GM23338 (cell line): ENCODE results near the gene CEACAM8. TPM values are rescaled to one million over a fixed set of nuclear protein-coding genes. Genes with fewer than 3 reads are reported as not detected.
"Not testable (repeated sequence)": the region's sequence is repeated elsewhere in the genome, so short reads cannot be mapped to it uniquely, and the experiment has no call there.

Source experiments
- ATAC-seq: fragments of 200-7000 bp; cut with Tn5 transposase; 3 replicates; pipeline ENCODE4 v1.9.1; 2020
- DNase-seq: peaks from one replicate; pipeline ENCODE4 v3.0.0-alpha.2; 2015; ENCODE audit warnings: low spot score
- H2AFZ ChIP-seq: fragments of 200-600 bp; sonication (generic); 2 replicates; pipeline ENCODE4 v1.8.0; 2016; ENCODE audit warnings: antibody characterized with exemption, mild to moderate bottlenecking, moderate library complexity
- H3F3A ChIP-seq: fragments of 200-600 bp; sonication (generic); replicated peaks from 2 replicates; pipeline ENCODE4 v1.8.0; 2017; ENCODE audit warnings: antibody characterized with exemption, mixed run types, low read depth
- H3K27ac ChIP-seq: fragments of 200-600 bp; sonication (generic); 2 replicates; pipeline ENCODE4 v1.6.1; 2016; ENCODE audit warnings: low read depth
- H3K27me3 ChIP-seq: fragments of 200-600 bp; sonication (generic); 2 replicates; pipeline ENCODE4 v1.8.0; 2016; ENCODE audit warnings: mild to moderate bottlenecking, mixed run types, moderate library complexity; ENCODE audit not compliant: insufficient read depth
- H3K36me3 ChIP-seq: fragments of 200-600 bp; sonication (generic); 2 replicates; pipeline ENCODE4 v1.8.0; 2016; ENCODE audit warnings: mild to moderate bottlenecking; ENCODE audit not compliant: insufficient read depth
- H3K4me1 ChIP-seq: fragments of 200-600 bp; sonication (generic); 2 replicates; pipeline ENCODE4 v1.8.0; 2016; ENCODE audit warnings: mild to moderate bottlenecking, moderate library complexity; ENCODE audit not compliant: insufficient read depth
- H3K4me2 ChIP-seq: fragments of 200-600 bp; sonication (generic); 2 replicates; pipeline ENCODE4 v1.7.1; 2017; ENCODE audit warnings: mixed run types
- H3K4me3 ChIP-seq: fragments of 200-600 bp; sonication (generic); 2 replicates; pipeline ENCODE4 v1.6.1; 2016; ENCODE audit warnings: mixed run types
- H3K79me2 ChIP-seq: fragments of 200-600 bp; sonication (generic); replicated peaks from 2 replicates; pipeline ENCODE4 v1.8.0; 2017; ENCODE audit warnings: mild to moderate bottlenecking; ENCODE audit not compliant: insufficient read depth
- H3K9me2 ChIP-seq: fragments of 200-600 bp; sonication (generic); 2 replicates; pipeline ENCODE4 v1.8.0; 2017; ENCODE audit not compliant: insufficient read depth
- H4K20me1 ChIP-seq: fragments of 200-600 bp; sonication (generic); replicated peaks from 2 replicates; pipeline ENCODE4 v1.8.0; 2017; ENCODE audit warnings: mild to moderate bottlenecking; ENCODE audit not compliant: insufficient read depth
- H3K27ac Mint-ChIP-seq: 2 replicates; pipeline ENCODE4 v1.8.0; 2020; ENCODE audit warnings: inconsistent platforms, mild to moderate bottlenecking, moderate library complexity, mixed read lengths
- H3K27me3 Mint-ChIP-seq: 3 replicates; pipeline ENCODE4 v1.8.0; 2022; ENCODE audit warnings: low read depth, mild to moderate bottlenecking, moderate library complexity, mixed read lengths, inconsistent platforms; ENCODE audit not compliant: insufficient read depth, poor library complexity
- H3K36me3 Mint-ChIP-seq: 3 replicates; pipeline ENCODE4 v1.8.0; 2021; ENCODE audit warnings: low read depth, mild to moderate bottlenecking, inconsistent platforms, moderate library complexity, mixed read lengths
- H3K4me1 Mint-ChIP-seq: 3 replicates; pipeline ENCODE4 v1.8.0; 2020; ENCODE audit warnings: mild to moderate bottlenecking, inconsistent platforms, mixed read lengths
- H3K4me3 Mint-ChIP-seq: 3 replicates; pipeline ENCODE4 v1.8.0; 2021; ENCODE audit warnings: moderate library complexity, mild to moderate bottlenecking, inconsistent platforms, mixed read lengths
- H3K9me3 Mint-ChIP-seq: 3 replicates; pipeline ENCODE4 v1.8.0; 2020; ENCODE audit warnings: moderate library complexity, mild to moderate bottlenecking, inconsistent platforms, mixed read lengths
- CREB1 ChIP-seq: fragments of 250-450 bp; sonication (Bioruptor Pico); IDR thresholded peaks from 2 replicates; pipeline ENCODE4 v1.5.0; 2020; ENCODE audit warnings: low read depth, mild to moderate bottlenecking, moderate library complexity
- NANOG ChIP-seq: IDR thresholded peaks from 2 replicates; pipeline ENCODE4 v1.6.1; 2016; ENCODE audit warnings: antibody characterized with exemption, borderline replicate concordance
- ZNF114 ChIP-seq: fragments of 250-450 bp; sonication (Bioruptor Pico); IDR thresholded peaks from 2 replicates; pipeline ENCODE4 v1.5.0; 2020; ENCODE audit warnings: mild to moderate bottlenecking, moderate library complexity
- polyA plus RNA-seq: library from polyadenylated mRNA; unstranded; fragments of >200 nt; fragmentation: Nextera tagmentation; extraction: Ambion mirVana; gene quantifications from 2 replicates; pipeline ENCODE4 v1.2.1, GENCODE V29; 2016
- total RNA-seq: library from RNA; depleted of rRNA; stranded (reverse); fragments of >200 nt; shearing (Covaris generic); gene quantifications from 2 replicates; pipeline ENCODE4 v1.2.3, GENCODE V29; 2014
- TF ChIP-seq, protein P1 (sequence below), 2 experiments: fragments of 200-600 bp in 1 of 2; sonication (generic) in 1 of 2; conservative IDR thresholded peaks; 2 replicates each; pipeline versions ENCODE4 v1.5.1 to v1.6.1; 2016 to 2017; ENCODE audit warnings: antibody characterized with exemption in 2 of 2, low read depth in 2 of 2, mild to moderate bottlenecking in 2 of 2, moderate library complexity in 1 of 2
- TF ChIP-seq, protein P2 (sequence below): IDR thresholded peaks from one replicate; pipeline ENCODE4 v1.6.1; 2018; ENCODE audit warnings: antibody characterized with exemption; ENCODE audit not compliant: unreplicated experiment

CEACAM8 gene
- total and polyA plus RNA-seq, 2 experiments from 2014 or later = not detected

DNA sequence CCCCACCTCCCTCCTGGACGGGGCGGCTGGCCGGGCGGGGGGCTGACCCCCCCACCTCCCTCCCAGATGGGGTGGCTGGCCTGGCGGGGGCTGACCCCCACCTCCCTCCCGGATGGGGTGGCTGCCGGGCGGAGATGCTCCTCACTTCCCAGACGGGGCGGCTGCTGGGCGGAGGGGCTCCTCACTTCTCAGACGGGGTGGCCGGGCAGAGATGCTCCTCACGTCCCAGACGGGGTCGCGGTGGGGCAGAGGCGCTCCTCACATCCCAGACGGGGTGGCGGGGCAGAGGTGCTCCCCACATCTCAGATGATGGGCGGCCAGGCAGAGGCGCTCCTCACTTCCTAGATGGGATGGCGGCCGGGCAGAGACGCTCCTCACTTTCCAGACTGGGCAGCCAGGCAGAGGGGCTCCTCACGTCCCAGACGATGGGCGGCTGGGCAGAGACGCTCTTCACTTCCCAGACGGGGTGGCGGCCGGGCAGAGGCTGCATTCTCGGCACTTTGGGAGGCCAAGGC lies 15.7 kb upstream of the CEACAM8 start:
- H3K27me3 ChIP-seq, H3K79me2 ChIP-seq, H3K4me3 ChIP-seq, H3K4me2 ChIP-seq, H3K9me2 ChIP-seq, H4K20me1 ChIP-seq, H3K27ac ChIP-seq, H3K27me3 Mint-ChIP-seq, DNase-seq, H3K36me3 ChIP-seq, H3K36me3 Mint-ChIP-seq, H2AFZ ChIP-seq, H3K4me1 Mint-ChIP-seq, H3K4me3 Mint-ChIP-seq, ATAC-seq, H3K4me1 ChIP-seq, H3F3A ChIP-seq, H3K27ac Mint-ChIP-seq: not testable (repeated sequence)
- peaks cover 46% of the 10 kb centered on the region for H3K9me3 Mint-ChIP-seq

DNA sequence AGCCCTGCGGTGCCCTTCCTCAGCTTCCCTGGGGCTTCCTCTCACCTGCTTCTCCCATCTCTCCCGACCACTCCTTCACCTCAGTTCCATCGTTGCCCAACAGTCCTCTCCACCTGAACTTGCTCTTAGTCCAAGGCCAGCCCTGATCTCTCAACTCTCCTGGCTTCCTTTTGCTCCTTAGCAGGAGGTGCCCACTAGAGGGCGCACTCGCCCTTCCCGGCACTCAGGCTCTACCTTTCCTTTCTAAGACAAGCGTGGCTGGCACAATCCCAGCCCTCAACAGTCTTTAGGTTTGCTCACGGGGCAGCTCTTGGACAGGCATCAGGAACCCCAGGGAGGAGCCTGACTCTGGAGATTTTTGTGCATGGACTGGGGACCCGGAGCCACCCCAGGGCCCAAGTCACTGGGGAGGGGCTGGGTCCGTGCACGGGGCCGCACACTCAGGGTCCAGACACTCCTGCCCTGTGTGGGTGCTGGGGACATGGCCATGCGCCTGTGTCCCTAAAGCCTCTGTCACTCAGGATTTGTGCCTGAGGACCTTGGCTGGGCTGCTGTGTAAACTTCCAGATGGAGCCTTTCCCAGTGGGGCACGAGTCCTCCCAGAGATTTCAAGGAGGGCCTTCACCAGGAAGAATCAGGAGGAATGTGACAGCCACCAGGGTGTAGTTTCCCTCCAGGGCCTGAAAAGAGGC lies 12.1 kb upstream of the CEACAM8 start:
- H3K9me2 ChIP-seq = no peaks in the 10 kb centered on the region
- H4K20me1 ChIP-seq = peaks cover 3% of the 10 kb centered on the region; the same call in 1 of the 2 replicates
- H2AFZ ChIP-seq = peak overlapping the region; percentile 84
- no peaks in the 10 kb centered on the region for H3K36me3 ChIP-seq
- TF ChIP-seq ZNF114 (CRISPR knock-in tag) = no peak
- TF ChIP-seq, protein P1, sequence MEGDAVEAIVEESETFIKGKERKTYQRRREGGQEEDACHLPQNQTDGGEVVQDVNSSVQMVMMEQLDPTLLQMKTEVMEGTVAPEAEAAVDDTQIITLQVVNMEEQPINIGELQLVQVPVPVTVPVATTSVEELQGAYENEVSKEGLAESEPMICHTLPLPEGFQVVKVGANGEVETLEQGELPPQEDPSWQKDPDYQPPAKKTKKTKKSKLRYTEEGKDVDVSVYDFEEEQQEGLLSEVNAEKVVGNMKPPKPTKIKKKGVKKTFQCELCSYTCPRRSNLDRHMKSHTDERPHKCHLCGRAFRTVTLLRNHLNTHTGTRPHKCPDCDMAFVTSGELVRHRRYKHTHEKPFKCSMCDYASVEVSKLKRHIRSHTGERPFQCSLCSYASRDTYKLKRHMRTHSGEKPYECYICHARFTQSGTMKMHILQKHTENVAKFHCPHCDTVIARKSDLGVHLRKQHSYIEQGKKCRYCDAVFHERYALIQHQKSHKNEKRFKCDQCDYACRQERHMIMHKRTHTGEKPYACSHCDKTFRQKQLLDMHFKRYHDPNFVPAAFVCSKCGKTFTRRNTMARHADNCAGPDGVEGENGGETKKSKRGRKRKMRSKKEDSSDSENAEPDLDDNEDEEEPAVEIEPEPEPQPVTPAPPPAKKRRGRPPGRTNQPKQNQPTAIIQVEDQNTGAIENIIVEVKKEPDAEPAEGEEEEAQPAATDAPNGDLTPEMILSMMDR (conservative IDR thresholded peaks at IDR 0.05; ENCODE audit: low read depth in 2 of 2) = peak; percentile 94 to 97
- H3K79me2 ChIP-seq = no peaks in the 10 kb centered on the region
- H3K27me3 ChIP-seq = no peaks in the 10 kb centered on the region
- no peaks in the 10 kb centered on the region for H3K4me1 ChIP-seq
- H3K27ac Mint-ChIP-seq = no peak overlapping the region
- DNase-seq = peak; percentile 92
- peaks cover 28% of the 10 kb centered on the region for H3K9me3 Mint-ChIP-seq
- H3K27ac ChIP-seq = no peak overlapping the region
- H3K4me3 ChIP-seq = no peak overlapping the region
- H3K4me2 ChIP-seq = no peak overlapping the region
- ATAC-seq = peak; percentile 99
- no peaks in the 10 kb centered on the region for H3K4me1 Mint-ChIP-seq
- H3K36me3 Mint-ChIP-seq = peaks cover 5% of the 10 kb centered on the region; the same call in 2 of the 3 replicates
- H3F3A ChIP-seq = no peaks in the 10 kb centered on the region
- H3K27me3 Mint-ChIP-seq = peaks cover 2% of the 10 kb centered on the region
- H3K4me3 Mint-ChIP-seq = no peak overlapping the region

DNA sequence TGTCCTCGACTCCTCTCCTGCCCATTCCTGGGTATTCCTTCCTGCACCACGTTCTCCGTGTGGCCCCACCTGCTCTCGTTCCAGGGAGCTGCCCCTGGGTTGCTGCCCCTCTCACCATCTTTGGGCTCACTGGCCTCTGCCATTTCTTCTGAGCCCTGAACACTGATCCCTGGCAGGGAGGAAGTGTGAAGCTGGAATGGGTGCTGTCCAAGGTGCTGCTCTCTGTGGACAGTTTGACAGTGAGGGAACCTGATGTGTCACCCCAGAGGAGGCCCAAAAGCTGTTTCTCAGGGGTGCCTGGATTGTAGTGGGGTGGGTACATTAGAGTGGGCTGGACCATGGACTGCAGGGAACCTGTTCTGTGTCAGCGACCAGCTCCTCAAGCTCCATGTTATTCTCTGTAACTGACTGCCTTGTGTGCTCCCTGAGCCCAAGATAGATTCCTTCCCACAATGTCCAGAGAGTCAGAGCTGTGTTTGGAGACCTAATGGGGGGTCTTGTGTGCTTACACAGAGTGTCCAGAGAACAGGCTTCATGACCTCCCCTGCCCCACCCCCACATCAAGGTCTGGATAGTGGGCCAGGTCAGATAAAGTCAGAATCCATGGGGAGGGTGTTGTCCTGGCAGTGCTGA lies 7.2 kb upstream of the CEACAM8 start:
- H3K27me3 ChIP-seq = no peaks in the 10 kb centered on the region
- H3K9me3 Mint-ChIP-seq = no peaks in the 10 kb centered on the region
- peaks cover 2% of the 10 kb centered on the region for H3K27me3 Mint-ChIP-seq
- no peaks in the 10 kb centered on the region for H3F3A ChIP-seq
- TF ChIP-seq CREB1 (CRISPR knock-in tag) (no peak), NANOG (no peak)
- TF ChIP-seq, protein P2, sequence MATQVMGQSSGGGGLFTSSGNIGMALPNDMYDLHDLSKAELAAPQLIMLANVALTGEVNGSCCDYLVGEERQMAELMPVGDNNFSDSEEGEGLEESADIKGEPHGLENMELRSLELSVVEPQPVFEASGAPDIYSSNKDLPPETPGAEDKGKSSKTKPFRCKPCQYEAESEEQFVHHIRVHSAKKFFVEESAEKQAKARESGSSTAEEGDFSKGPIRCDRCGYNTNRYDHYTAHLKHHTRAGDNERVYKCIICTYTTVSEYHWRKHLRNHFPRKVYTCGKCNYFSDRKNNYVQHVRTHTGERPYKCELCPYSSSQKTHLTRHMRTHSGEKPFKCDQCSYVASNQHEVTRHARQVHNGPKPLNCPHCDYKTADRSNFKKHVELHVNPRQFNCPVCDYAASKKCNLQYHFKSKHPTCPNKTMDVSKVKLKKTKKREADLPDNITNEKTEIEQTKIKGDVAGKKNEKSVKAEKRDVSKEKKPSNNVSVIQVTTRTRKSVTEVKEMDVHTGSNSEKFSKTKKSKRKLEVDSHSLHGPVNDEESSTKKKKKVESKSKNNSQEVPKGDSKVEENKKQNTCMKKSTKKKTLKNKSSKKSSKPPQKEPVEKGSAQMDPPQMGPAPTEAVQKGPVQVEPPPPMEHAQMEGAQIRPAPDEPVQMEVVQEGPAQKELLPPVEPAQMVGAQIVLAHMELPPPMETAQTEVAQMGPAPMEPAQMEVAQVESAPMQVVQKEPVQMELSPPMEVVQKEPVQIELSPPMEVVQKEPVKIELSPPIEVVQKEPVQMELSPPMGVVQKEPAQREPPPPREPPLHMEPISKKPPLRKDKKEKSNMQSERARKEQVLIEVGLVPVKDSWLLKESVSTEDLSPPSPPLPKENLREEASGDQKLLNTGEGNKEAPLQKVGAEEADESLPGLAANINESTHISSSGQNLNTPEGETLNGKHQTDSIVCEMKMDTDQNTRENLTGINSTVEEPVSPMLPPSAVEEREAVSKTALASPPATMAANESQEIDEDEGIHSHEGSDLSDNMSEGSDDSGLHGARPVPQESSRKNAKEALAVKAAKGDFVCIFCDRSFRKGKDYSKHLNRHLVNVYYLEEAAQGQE = peak; percentile 89
- H3K4me2 ChIP-seq = no peak overlapping the region
- H3K79me2 ChIP-seq = no peaks in the 10 kb centered on the region
- H3K4me1 Mint-ChIP-seq = no peaks in the 10 kb centered on the region
- H3K36me3 Mint-ChIP-seq = no peaks in the 10 kb centered on the region
- no peaks in the 10 kb centered on the region for H3K36me3 ChIP-seq
- no peak overlapping the region for H3K27ac ChIP-seq
- no peaks in the 10 kb centered on the region; the same call in 1 of the 2 replicates for H3K9me2 ChIP-seq
- peak; percentile 81 for ATAC-seq
- H4K20me1 ChIP-seq = peaks cover 3% of the 10 kb centered on the region; the same call in 1 of the 2 replicates
- H3K27ac Mint-ChIP-seq = no peak overlapping the region
- peak; percentile 79 for DNase-seq
- H3K4me3 ChIP-seq = no peak overlapping the region
- no peaks in the 10 kb centered on the region for H3K4me1 ChIP-seq
- H2AFZ ChIP-seq = no peak overlapping the region
- H3K4me3 Mint-ChIP-seq = no peak overlapping the region
